HG03354 (cell line): Measurements from ENCODE around the gene GRIN2A.
"Not testable (repeated sequence)": the region's sequence is repeated elsewhere in the genome, so short reads cannot be mapped to it uniquely, and the experiment has no call there.

Source experiments
- ATAC-seq: cut with Tn5 transposase; IDR thresholded peaks from one replicate; pipeline ENCODE4 v1.9.1; 2021; ENCODE audit warnings: mild to moderate bottlenecking; ENCODE audit not compliant: unreplicated experiment, poor library complexity, severe bottlenecking

GRIN2A gene

GRCh38 chr16:9898555-9898954 lies 283.7 kb downstream of the GRIN2A start:
- ATAC-seq, result no peak

- no peak for ATAC-seq
Measured at GRCh38 chr16:9898124-9898523, 284.1 kb downstream of the GRIN2A start.

GRCh38 chr16:9895817-9896216 lies 286.4 kb downstream of the GRIN2A start:
- ATAC-seq, result no peak

GRCh38 chr16:9885876-9886275 lies 296.4 kb downstream of the GRIN2A start:
- ATAC-seq, result no peak

- no peak for ATAC-seq
Measured at GRCh38 chr16:9885467-9885866, 296.8 kb downstream of the GRIN2A start.

GRCh38 chr16:9875981-9876380 lies 306.2 kb downstream of the GRIN2A start:
- not testable (repeated sequence) for ATAC-seq

GRCh38 chr16:9874219-9874618 lies 308.0 kb downstream of the GRIN2A start:
- no peak for ATAC-seq

GRCh38 chr16:9870962-9871361 lies 311.3 kb downstream of the GRIN2A start:
- ATAC-seq, result no peak

- no peak for ATAC-seq
Measured at GRCh38 chr16:9869776-9870175, 312.5 kb downstream of the GRIN2A start.

- ATAC-seq, result no peak
Measured at GRCh38 chr16:9868606-9869149, 313.6 kb downstream of the GRIN2A start.

- no peak for ATAC-seq
Measured at GRCh38 chr16:9867176-9867575, 315.1 kb downstream of the GRIN2A start.

GRCh38 chr16:9864461-9864860 lies 317.8 kb downstream of the GRIN2A start:
- no peak for ATAC-seq

GRCh38 chr16:9862327-9862726 lies 319.9 kb downstream of the GRIN2A start:
- no peak for ATAC-seq

- ATAC-seq, result no peak
Measured at GRCh38 chr16:9860876-9861275, 321.4 kb downstream of the GRIN2A start.

GRCh38 chr16:9859701-9860327 lies 322.4 kb downstream of the GRIN2A start:
- ATAC-seq, result no peak

- ATAC-seq, result no peak
Measured at GRCh38 chr16:9854675-9855074, 327.6 kb downstream of the GRIN2A start.

- ATAC-seq, result no peak
Measured at GRCh38 chr16:9852003-9852402, 330.2 kb downstream of the GRIN2A start.

GRCh38 chr16:9850817-9851216 lies 331.4 kb downstream of the GRIN2A start:
- no peak for ATAC-seq

- ATAC-seq, result no peak
Measured at GRCh38 chr16:9849697-9850245, 332.5 kb downstream of the GRIN2A start.

GRCh38 chr16:9847146-9847545 lies 335.1 kb downstream of the GRIN2A start:
- no peak for ATAC-seq

GRCh38 chr16:9846362-9847099 lies 335.7 kb downstream of the GRIN2A start:
- ATAC-seq, result no peak
